K562 (cell line): ENCODE results near the gene TCOF1. TPM values are rescaled to one million over a fixed set of nuclear protein-coding genes. Genes with fewer than 3 reads are reported as not detected.

ENCODE experiments used
- ATAC-seq: fragments of 200-7000 bp; cut with Tn5 transposase; 3 replicates; pipeline ENCODE4 v1.9.1; 2020; ENCODE audit warnings: moderate library complexity
- BruUV-seq: library from RNA; stranded (reverse); fragments of 400-500 nt; replicated peaks from 2 replicates; lab custom pipeline; 2021; lab: Mats Ljungman, UMichigan
- CTCF ChIA-PET: fragments of 300-600 bp; formaldehyde crosslinking; extraction: SDS; loops from one replicate; lab custom pipeline; 2021; ENCODE audit warnings: low intra/inter-chr PET ratio; lab: Yijun Ruan, JAX
- POLR2A ChIA-PET: fragments of 300-600, 350-650 bp; sonication (Branson Sonifier 250); formaldehyde crosslinking; extraction: SDS; loops from one replicate; lab custom pipeline; 2021; ENCODE audit warnings: antibody characterized with exemption, inconsistent platforms; lab: Yijun Ruan, JAX
- DNase-seq, 4 experiments: peaks; one replicate each; pipeline versions ENCODE4 v3.0.0 to v3.0.0-alpha.2; 2011 to 2018; ENCODE audit warnings: low spot score in 3 of 4, mixed read lengths in 3 of 4; ENCODE audit errors: extremely low read depth in 1 of 4
- FAIRE-seq: peaks from 2 replicates; lab custom pipeline; 2011; peaks lifted over from hg19 to GRCh38; lab: Jason Lieb, UNC
- H2AFZ ChIP-seq: 2 replicates; pipeline ENCODE4 v1.6.0; 2011; ENCODE audit warnings: low read depth, low read length, control low read depth, inconsistent platforms
- H3K27ac ChIP-seq: fragments of 200-600 bp; 3 replicates; pipeline ENCODE4 v1.8.0; 2011; ENCODE audit warnings: low read depth, mild to moderate bottlenecking, control low read depth, inconsistent platforms, low read length, moderate library complexity, mixed read lengths; ENCODE audit errors: extremely low read depth
- H3K27me3 ChIP-seq, 2 experiments: fragments of 300-600 bp in 1 of 2; 2 replicates in 1 of 2; 3 replicates in 1 of 2; pipeline versions ENCODE4 v1.6.0 to v1.8.0; 2011; ENCODE audit warnings: inconsistent platforms in 2 of 2, low read length in 2 of 2, mild to moderate bottlenecking in 1 of 2, mixed read lengths in 1 of 2, moderate library complexity in 1 of 2; ENCODE audit not compliant: control insufficient read depth in 2 of 2, insufficient read depth in 2 of 2
- H3K36me3 ChIP-seq: fragments of 300-600 bp; 3 replicates; pipeline ENCODE4 v1.8.0; 2011; ENCODE audit warnings: mild to moderate bottlenecking, low read length, inconsistent platforms; ENCODE audit not compliant: control insufficient read depth, insufficient read depth
- H3K4me1 ChIP-seq, 2 experiments: fragments of 200-600 bp in 1 of 2; replicated peaks in 1 of 2; 2 replicates in 1 of 2; 3 replicates in 1 of 2; pipeline versions ENCODE4 v1.5.1 to v1.8.0; 2011; ENCODE audit warnings: inconsistent platforms in 2 of 2, low read length in 2 of 2, mild to moderate bottlenecking in 1 of 2, mixed read lengths in 1 of 2, moderate library complexity in 1 of 2; ENCODE audit not compliant: control insufficient read depth in 2 of 2, insufficient read depth in 2 of 2
- H3K4me2 ChIP-seq: 2 replicates; pipeline ENCODE4 v1.6.1; 2011; ENCODE audit warnings: low read length, control low read depth, inconsistent platforms, mixed read lengths; ENCODE audit not compliant: insufficient read depth
- H3K4me3 ChIP-seq: fragments of 200-600 bp; sonication (generic), shearing (Covaris generic); 2 replicates; pipeline ENCODE4 v1.5.1; 2016; ENCODE audit warnings: control low read depth, inconsistent platforms
- H3K79me2 ChIP-seq: fragments of 200-600 bp; 3 replicates; pipeline ENCODE4 v1.8.0; 2011; ENCODE audit warnings: low read length, inconsistent platforms; ENCODE audit not compliant: control insufficient read depth, insufficient read depth
- H3K9ac ChIP-seq, 2 experiments: 2 replicates each; pipeline versions ENCODE4 v1.6.0 to v1.6.1; 2011; ENCODE audit warnings: low read depth in 2 of 2, low read length in 2 of 2, control low read depth in 1 of 2, inconsistent platforms in 1 of 2, mild to moderate bottlenecking in 1 of 2, mixed read lengths in 1 of 2; ENCODE audit not compliant: insufficient read depth in 1 of 2
- H3K9me1 ChIP-seq: one replicate; pipeline ENCODE4 v1.6.0; 2011; ENCODE audit warnings: inconsistent platforms, mild to moderate bottlenecking, low read length, moderate library complexity; ENCODE audit not compliant: control insufficient read depth, insufficient read depth
- H3K9me3 ChIP-seq: replicated peaks from 2 replicates; pipeline ENCODE4 v1.5.1; 2011; ENCODE audit warnings: low read depth, low read length, inconsistent platforms; ENCODE audit not compliant: control insufficient read depth, insufficient read depth
- H4K20me1 ChIP-seq: replicated peaks from 2 replicates; pipeline ENCODE4 v1.6.1; 2011; ENCODE audit warnings: low read length, inconsistent platforms, mixed read lengths; ENCODE audit not compliant: control insufficient read depth, insufficient read depth
- BRF1 ChIP-seq: IDR thresholded peaks from 3 replicates; pipeline ENCODE4 v1.6.1; 2011; ENCODE audit warnings: borderline replicate concordance, mild to moderate bottlenecking; ENCODE audit not compliant: insufficient read length; ENCODE audit errors: extremely low read depth
- CBX2 ChIP-seq: fragments of 200-600 bp; sonication (generic); IDR thresholded peaks from one replicate; pipeline ENCODE4 v1.6.1; 2012; ENCODE audit warnings: mild to moderate bottlenecking, low read length, inconsistent platforms; ENCODE audit not compliant: insufficient read depth, poor library complexity, severe bottlenecking
- CEBPZ ChIP-seq: fragments of 150-350 bp; IDR thresholded peaks from 2 replicates; pipeline ENCODE4 v1.6.1; 2014; ENCODE audit warnings: low read depth, mild to moderate bottlenecking, low read length, borderline replicate concordance
- KDM4B ChIP-seq, 2 experiments: fragments of 450-650 bp in 1 of 2; sonication (generic) in 1 of 2; IDR thresholded peaks; 2 replicates each; pipeline ENCODE4 v1.6.1; 2016 to 2017; ENCODE audit warnings: borderline replicate concordance in 2 of 2, antibody characterized with exemption in 1 of 2, low read depth in 1 of 2, mild to moderate bottlenecking in 1 of 2
- MYNN ChIP-seq, 2 experiments: sonication (generic); formaldehyde crosslinking in 1 of 2; IDR thresholded peaks; 2 replicates each; pipeline versions ENCODE4 v1.5.0 to v1.6.1; 2016 to 2020; ENCODE audit warnings: antibody characterized with exemption in 1 of 2, missing genetic modification reagents in 1 of 2
- PURB ChIP-seq: sonication (generic); formaldehyde crosslinking; IDR thresholded peaks from 2 replicates; pipeline ENCODE4 v1.9.0; 2021; ENCODE audit warnings: low read depth, mild to moderate bottlenecking, missing genetic modification reagents
- RBM34 ChIP-seq: fragments of 200-400 bp; formaldehyde crosslinking; IDR thresholded peaks from 2 replicates; pipeline ENCODE4 v1.6.1; 2018; ENCODE audit warnings: low read length, borderline replicate concordance; ENCODE audit not compliant: insufficient read depth
- TEAD4 ChIP-seq, 2 experiments: sonication (generic) in 1 of 2; formaldehyde crosslinking in 1 of 2; IDR thresholded peaks; 2 replicates each; pipeline versions ENCODE4 v1.6.1 to v1.8.0; 2012 to 2022; ENCODE audit warnings: borderline replicate concordance in 1 of 2, inconsistent platforms in 1 of 2, low read length in 1 of 2, mild to moderate bottlenecking in 1 of 2, missing genetic modification reagents in 1 of 2
- THRAP3 ChIP-seq: fragments of 450-650 bp; IDR thresholded peaks from 2 replicates; pipeline ENCODE4 v1.6.1; 2016; ENCODE audit warnings: mild to moderate bottlenecking, inconsistent platforms, borderline replicate concordance
- ZNF12 ChIP-seq: sonication (generic); formaldehyde crosslinking; IDR thresholded peaks from 2 replicates; pipeline ENCODE4 v1.4.0; 2020; ENCODE audit warnings: mild to moderate bottlenecking, missing genetic modification reagents
- ZNF124 ChIP-seq: sonication (generic); formaldehyde crosslinking; IDR thresholded peaks from 2 replicates; pipeline ENCODE4 v1.8.1; 2022; ENCODE audit warnings: missing genetic modification reagents
- ZNF143 ChIP-seq: sonication (generic); formaldehyde crosslinking; IDR thresholded peaks from 2 replicates; pipeline ENCODE4 v1.9.0; 2022; ENCODE audit warnings: mild to moderate bottlenecking, missing genetic modification reagents
- ZNF217 ChIP-seq: sonication (generic); formaldehyde crosslinking; IDR thresholded peaks from 2 replicates; pipeline ENCODE4 v1.8.0; 2022; ENCODE audit warnings: mild to moderate bottlenecking, missing genetic modification reagents
- ZNF717 ChIP-seq: fragments of 250-450 bp; sonication (Bioruptor Pico); IDR thresholded peaks from 2 replicates; pipeline ENCODE4 v1.5.0; 2021
- WGBS: fragments of 100-300 bp; shearing (Covaris generic); methylation state at CpG from one replicate; pipeline ENCODE4 v1.1.6; 2016; ENCODE audit warnings: low coverage, mixed read lengths; ENCODE audit not compliant: insufficient coverage; ENCODE audit errors: missing lambda C conversion rate; 5-methylcytosine and 5-hydroxymethylcytosine counted together
- in situ Hi-C: fragments of 300-500 bp; cut with MboI; formaldehyde crosslinking; loops from 4 replicates; pipeline ENCODE4 v1.15.0; 2018; ENCODE audit warnings: inconsistent platforms, mixed read lengths
- intact Hi-C: fragments of 100-400 bp; cut with micrococcal nuclease; formaldehyde crosslinking; loops from 2 replicates; pipeline ENCODE4 v1.14.2; 2022
- polyA plus RNA-seq, 8 experiments: library from polyadenylated mRNA; depleted of rRNA in 4 of 8; stranded (reverse) in 5 of 8; unstranded in 3 of 8; fragments of >200 nt; fragmentation: Nextera tagmentation in 2 of 8; fragmentation: Illumina TruSeq in 1 of 8; extraction: Ambion mirVana in 2 of 8; extraction: Trizol in 1 of 8; gene quantifications; 2 replicates each; pipeline versions ENCODE4 v1.2.1 to v1.2.3, GENCODE V29; 2011 to 2014; ENCODE audit warnings: inconsistent platforms in 1 of 8, missing spikeins in 1 of 8
- total RNA-seq, 7 experiments: library from RNA; depleted of rRNA in 6 of 7; stranded (reverse); fragments of >200 nt in 6 of 7; fragmentation: Illumina TruSeq in 2 of 7; extraction: Trizol in 2 of 7; gene quantifications; 2 replicates each; pipeline versions ENCODE4 v1.2.1 to v1.2.3, GENCODE V29; 2011 to 2021; ENCODE audit warnings: low replicate concordance in 1 of 7
- TF ChIP-seq, protein P1 (sequence below): sonication (generic); formaldehyde crosslinking; IDR thresholded peaks from 2 replicates; pipeline ENCODE4 v1.8.1; 2022; ENCODE audit warnings: missing genetic modification reagents
- TF ChIP-seq, protein P2 (sequence below): sonication (generic); formaldehyde crosslinking; IDR thresholded peaks from 2 replicates; pipeline ENCODE4 v1.8.0; 2023; ENCODE audit warnings: mild to moderate bottlenecking, missing genetic modification reagents

TCOF1 gene
- total and polyA plus RNA-seq, 9 of the 15 experiments (the other 6 are each of a cell fraction or from before 2014, with no cell fraction given) = 9.8 to 134 (median 61.7) TPM

GRCh38 chr5:150361301-150361700 lies 3.8 kb downstream of the TCOF1 start:
- intact Hi-C loops = no loop called here
- H3K4me2 ChIP-seq = no peak overlapping the region
- H3K9me1 ChIP-seq = no peaks in the 10 kb centered on the region
- in situ Hi-C loops = no loop called here
- ChIA-PET POLR2A (interaction anchor here (1.0 to 1.2 kb wide), 2 partner anchors 12 to 22 kb away, joined by 3 to 4 read pairs; no protein-coding TSS in a partner anchor), CTCF (no interaction called here)
- H3K36me3 ChIP-seq = peaks cover 77% of the 10 kb centered on the region
- FAIRE-seq = no peak
- BruUV-seq = no TSS peak
- H3K27me3 ChIP-seq = no peaks in the 10 kb centered on the region
- H3K4me1 ChIP-seq = peaks cover 13 to 14% of the 10 kb centered on the region in 2 experiments; a peak in 4 of 5 replicates
- peaks cover 12% of the 10 kb centered on the region for H4K20me1 ChIP-seq
- no peaks in the 10 kb centered on the region for H3K9me3 ChIP-seq
- 94% methylated on average over 1 of the region's 1 CpG for WGBS
- TF ChIP-seq PURB = no peak
- TF ChIP-seq ZNF717 (CRISPR knock-in tag) = no peak
- no peak for TF ChIP-seq KDM4B (IDR thresholded peaks at IDR 0.05; ENCODE audit: borderline replicate concordance in 2 of 2, low read depth in 1 of 2)
- TF ChIP-seq THRAP3 = no peak
- no peak for TF ChIP-seq MYNN (IDR thresholded peaks at IDR 0.05)
- no peak for TF ChIP-seq MYNN (CRISPR knock-in tag; IDR thresholded peaks at IDR 0.05)
- TF ChIP-seq, protein P1, sequence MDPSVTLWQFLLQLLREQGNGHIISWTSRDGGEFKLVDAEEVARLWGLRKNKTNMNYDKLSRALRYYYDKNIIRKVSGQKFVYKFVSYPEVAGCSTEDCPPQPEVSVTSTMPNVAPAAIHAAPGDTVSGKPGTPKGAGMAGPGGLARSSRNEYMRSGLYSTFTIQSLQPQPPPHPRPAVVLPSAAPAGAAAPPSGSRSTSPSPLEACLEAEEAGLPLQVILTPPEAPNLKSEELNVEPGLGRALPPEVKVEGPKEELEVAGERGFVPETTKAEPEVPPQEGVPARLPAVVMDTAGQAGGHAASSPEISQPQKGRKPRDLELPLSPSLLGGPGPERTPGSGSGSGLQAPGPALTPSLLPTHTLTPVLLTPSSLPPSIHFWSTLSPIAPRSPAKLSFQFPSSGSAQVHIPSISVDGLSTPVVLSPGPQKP (CRISPR knock-in tag) = no peak
- no peak for TF ChIP-seq BRF1
- no peak for TF ChIP-seq RBM34
- TF ChIP-seq ZNF12 = no peak
- no peak for TF ChIP-seq TEAD4 (IDR thresholded peaks at IDR 0.05; ENCODE audit: low read length)
- no peak for TF ChIP-seq TEAD4 (CRISPR knock-in tag; IDR thresholded peaks at IDR 0.05; ENCODE audit: borderline replicate concordance)
- no peak for TF ChIP-seq ZNF143 (CRISPR knock-in tag)
- no peak for TF ChIP-seq ZNF124 (CRISPR knock-in tag)
- no peak for TF ChIP-seq ZNF217 (CRISPR knock-in tag)
- TF ChIP-seq CBX2 = no peak
- TF ChIP-seq CEBPZ = no peak
- TF ChIP-seq, protein P2, sequence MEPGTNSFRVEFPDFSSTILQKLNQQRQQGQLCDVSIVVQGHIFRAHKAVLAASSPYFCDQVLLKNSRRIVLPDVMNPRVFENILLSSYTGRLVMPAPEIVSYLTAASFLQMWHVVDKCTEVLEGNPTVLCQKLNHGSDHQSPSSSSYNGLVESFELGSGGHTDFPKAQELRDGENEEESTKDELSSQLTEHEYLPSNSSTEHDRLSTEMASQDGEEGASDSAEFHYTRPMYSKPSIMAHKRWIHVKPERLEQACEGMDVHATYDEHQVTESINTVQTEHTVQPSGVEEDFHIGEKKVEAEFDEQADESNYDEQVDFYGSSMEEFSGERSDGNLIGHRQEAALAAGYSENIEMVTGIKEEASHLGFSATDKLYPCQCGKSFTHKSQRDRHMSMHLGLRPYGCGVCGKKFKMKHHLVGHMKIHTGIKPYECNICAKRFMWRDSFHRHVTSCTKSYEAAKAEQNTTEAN (CRISPR knock-in tag) = no peak
- H2AFZ ChIP-seq = no peak overlapping the region
- H3K9ac ChIP-seq = no peak overlapping the region
- no peak for ATAC-seq
- DNase-seq = no peak
- no peak overlapping the region for H3K27ac ChIP-seq
- peaks cover 47% of the 10 kb centered on the region for H3K79me2 ChIP-seq
- H3K4me3 ChIP-seq = no peak overlapping the region
